Rectal smooth muscle tissue (tissue), 1 donor: ENCODE results near the gene RASSF5.

Experiments used
- H3K27ac ChIP-seq: one replicate; pipeline ENCODE4 v1.7.0; 2013; ENCODE audit warnings: low read depth, low read length, inconsistent platforms
- H3K27me3 ChIP-seq: one replicate; pipeline ENCODE4 v1.7.0; 2013; ENCODE audit warnings: low read length; ENCODE audit not compliant: control insufficient read depth, insufficient read depth
- H3K36me3 ChIP-seq: one replicate; pipeline ENCODE4 v1.7.0; 2013; ENCODE audit warnings: low read length; ENCODE audit not compliant: control insufficient read depth, insufficient read depth
- H3K4me1 ChIP-seq: one replicate; pipeline ENCODE4 v1.7.0; 2013; ENCODE audit warnings: low read length; ENCODE audit not compliant: control insufficient read depth, insufficient read depth
- H3K4me3 ChIP-seq: one replicate; pipeline ENCODE4 v1.7.0; 2013; ENCODE audit warnings: low read length
- H3K9ac ChIP-seq: one replicate; pipeline ENCODE4 v1.7.0; 2013; ENCODE audit warnings: low read length

RASSF5 gene

GRCh38 chr1:206535853-206536188 lies 28.5 kb downstream of the RASSF5 start:
- H3K4me1 ChIP-seq, result peaks cover 2% of the 10 kb centered on the region
- no peaks in the 10 kb centered on the region for H3K36me3 ChIP-seq
- H3K4me3 ChIP-seq, result no peak overlapping the region
- H3K9ac ChIP-seq, result no peak overlapping the region
- no peaks in the 10 kb centered on the region for H3K27me3 ChIP-seq
- no peak overlapping the region for H3K27ac ChIP-seq

GRCh38 chr1:206537141-206537540 lies 29.8 kb downstream of the RASSF5 start:
- Histone ChIP-seq H3K9ac (no peak overlapping the region), H3K27ac (no peak overlapping the region), H3K27me3 (no peaks in the 10 kb centered on the region), H3K4me1 (peaks cover 2% of the 10 kb centered on the region), H3K4me3 (no peak overlapping the region), H3K36me3 (no peaks in the 10 kb centered on the region)

GRCh38 chr1:206538086-206538770 lies 30.9 kb downstream of the RASSF5 start:
- H3K27me3 ChIP-seq, result no peaks in the 10 kb centered on the region
- no peak overlapping the region for H3K27ac ChIP-seq
- no peaks in the 10 kb centered on the region for H3K36me3 ChIP-seq
- no peak overlapping the region for H3K4me3 ChIP-seq
- no peak overlapping the region for H3K9ac ChIP-seq
- peaks cover 2% of the 10 kb centered on the region for H3K4me1 ChIP-seq

- Histone ChIP-seq H3K27ac (no peak overlapping the region), H3K36me3 (no peaks in the 10 kb centered on the region), H3K4me1 (peaks cover 2% of the 10 kb centered on the region), H3K9ac (no peak overlapping the region), H3K4me3 (no peak overlapping the region), H3K27me3 (no peaks in the 10 kb centered on the region)
Observed at GRCh38 chr1:206538901-206539640, 31.7 kb downstream of the RASSF5 start.

- Histone ChIP-seq H3K27me3 (no peaks in the 10 kb centered on the region), H3K36me3 (no peaks in the 10 kb centered on the region), H3K4me1 (peaks cover 2% of the 10 kb centered on the region), H3K27ac (no peak overlapping the region), H3K4me3 (no peak overlapping the region), H3K9ac (no peak overlapping the region)
Observed at GRCh38 chr1:206540044-206540780, 32.9 kb downstream of the RASSF5 start.

GRCh38 chr1:206541236-206541833 lies 34.0 kb downstream of the RASSF5 start:
- Histone ChIP-seq H3K4me1 (peaks cover 2% of the 10 kb centered on the region), H3K9ac (no peak overlapping the region), H3K36me3 (no peaks in the 10 kb centered on the region), H3K27ac (no peak overlapping the region), H3K4me3 (no peak overlapping the region), H3K27me3 (no peaks in the 10 kb centered on the region)

- no peaks in the 10 kb centered on the region for H3K27me3 ChIP-seq
- H3K4me3 ChIP-seq, result no peak overlapping the region
- no peak overlapping the region for H3K27ac ChIP-seq
- no peak overlapping the region for H3K9ac ChIP-seq
- peaks cover 2% of the 10 kb centered on the region for H3K4me1 ChIP-seq
- no peaks in the 10 kb centered on the region for H3K36me3 ChIP-seq
Observed at GRCh38 chr1:206544562-206545257, 37.4 kb downstream of the RASSF5 start.

GRCh38 chr1:206545351-206545750 lies 38.0 kb downstream of the RASSF5 start:
- no peak overlapping the region for H3K9ac ChIP-seq
- H3K27ac ChIP-seq, result no peak overlapping the region
- no peak overlapping the region for H3K4me3 ChIP-seq
- H3K36me3 ChIP-seq, result no peaks in the 10 kb centered on the region
- H3K27me3 ChIP-seq, result no peaks in the 10 kb centered on the region
- peaks cover under 1% of the 10 kb centered on the region for H3K4me1 ChIP-seq

GRCh38 chr1:206547104-206547503 lies 39.8 kb downstream of the RASSF5 start:
- no peaks in the 10 kb centered on the region for H3K36me3 ChIP-seq
- H3K27me3 ChIP-seq, result no peaks in the 10 kb centered on the region
- no peak overlapping the region for H3K9ac ChIP-seq
- no peak overlapping the region for H3K27ac ChIP-seq
- H3K4me3 ChIP-seq, result no peak overlapping the region
- no peaks in the 10 kb centered on the region for H3K4me1 ChIP-seq

- H3K27ac ChIP-seq, result no peak overlapping the region
- no peak overlapping the region for H3K4me3 ChIP-seq
- H3K36me3 ChIP-seq, result no peaks in the 10 kb centered on the region
- H3K9ac ChIP-seq, result no peak overlapping the region
- H3K4me1 ChIP-seq, result no peaks in the 10 kb centered on the region
- no peaks in the 10 kb centered on the region for H3K27me3 ChIP-seq
Observed at GRCh38 chr1:206550446-206550845, 43.1 kb downstream of the RASSF5 start.

- Histone ChIP-seq H3K27me3 (no peaks in the 10 kb centered on the region), H3K4me1 (no peaks in the 10 kb centered on the region), H3K36me3 (no peaks in the 10 kb centered on the region), H3K9ac (no peak overlapping the region), H3K4me3 (no peak overlapping the region), H3K27ac (no peak overlapping the region)
Observed at GRCh38 chr1:206551296-206551985, 44.1 kb downstream of the RASSF5 start.
